ENCODE results near the gene STK32C.

GRCh38 chr10:132223156-132223590 lies 84.6 kb downstream of the STK32C start:
- no peak for TF ChIP-seq POLR2AphosphoS5 (IDR thresholded peaks at IDR 0.05; ENCODE audit: borderline replicate concordance, low read depth, low read length)
- no peak for TF ChIP-seq EZH2 (IDR thresholded peaks at IDR 0.05)
- TF ChIP-seq FOXP2 (optimal IDR thresholded peaks at IDR 0.05; ENCODE audit: control extremely low read depth, extremely low read length, insufficient read depth): no peak

Measured in SK-N-MC (cell line).